MM.1S (cell line): ENCODE data around the gene PIGB.

Source experiments
- EZH2 ChIP-seq: fragments of 300-600 bp; sonication (generic); optimal IDR thresholded peaks from 2 replicates; pipeline ENCODE3; 2017; ENCODE audit warnings: low read depth, mild to moderate bottlenecking, antibody characterized with exemption, low read length, mixed read lengths
- TF ChIP-seq, protein P1 (sequence below): fragments of 300-600 bp; sonication (generic); IDR thresholded peaks from 2 replicates; pipeline ENCODE4 v1.5.1; 2016; ENCODE audit warnings: antibody characterized with exemption, low read length, mixed read lengths

DNA sequence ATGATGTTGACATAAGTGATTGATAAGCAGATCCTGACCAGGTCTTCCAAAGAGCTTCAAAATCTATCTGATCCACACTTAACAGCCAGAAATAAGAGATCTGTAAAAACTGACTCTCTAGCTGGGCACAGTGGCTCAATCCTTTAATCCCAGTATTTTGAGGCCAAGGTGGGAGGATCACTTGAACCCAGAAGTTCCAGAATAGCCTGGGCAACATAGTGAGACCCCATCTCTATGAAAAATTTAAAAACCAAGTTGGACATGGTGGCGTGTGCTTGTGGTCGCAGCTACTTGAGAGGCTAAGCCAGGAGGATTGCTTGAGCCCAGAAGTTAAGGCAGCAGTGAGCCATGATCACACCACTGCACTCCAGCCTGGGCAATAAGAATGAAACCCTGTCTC is 43.6 kb downstream of the PIGB start:
- TF ChIP-seq EZH2: no peak
- TF ChIP-seq, protein P1, sequence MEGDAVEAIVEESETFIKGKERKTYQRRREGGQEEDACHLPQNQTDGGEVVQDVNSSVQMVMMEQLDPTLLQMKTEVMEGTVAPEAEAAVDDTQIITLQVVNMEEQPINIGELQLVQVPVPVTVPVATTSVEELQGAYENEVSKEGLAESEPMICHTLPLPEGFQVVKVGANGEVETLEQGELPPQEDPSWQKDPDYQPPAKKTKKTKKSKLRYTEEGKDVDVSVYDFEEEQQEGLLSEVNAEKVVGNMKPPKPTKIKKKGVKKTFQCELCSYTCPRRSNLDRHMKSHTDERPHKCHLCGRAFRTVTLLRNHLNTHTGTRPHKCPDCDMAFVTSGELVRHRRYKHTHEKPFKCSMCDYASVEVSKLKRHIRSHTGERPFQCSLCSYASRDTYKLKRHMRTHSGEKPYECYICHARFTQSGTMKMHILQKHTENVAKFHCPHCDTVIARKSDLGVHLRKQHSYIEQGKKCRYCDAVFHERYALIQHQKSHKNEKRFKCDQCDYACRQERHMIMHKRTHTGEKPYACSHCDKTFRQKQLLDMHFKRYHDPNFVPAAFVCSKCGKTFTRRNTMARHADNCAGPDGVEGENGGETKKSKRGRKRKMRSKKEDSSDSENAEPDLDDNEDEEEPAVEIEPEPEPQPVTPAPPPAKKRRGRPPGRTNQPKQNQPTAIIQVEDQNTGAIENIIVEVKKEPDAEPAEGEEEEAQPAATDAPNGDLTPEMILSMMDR: no peak
